ENCODE results near the gene CEBPB.
"Not testable (repeated sequence)": the region's sequence is repeated elsewhere in the genome, so short reads cannot be mapped to it uniquely, and the experiment has no call there.

CEBPB gene

GRCh38 chr20:50194422-50194830 is 3.8 kb downstream of the CEBPB start:
- no peak for DNase-seq
- peak overlapping the region; percentile 62 for H3K27ac Mint-ChIP-seq
- peaks cover 13% of the 10 kb centered on the region for H3K36me3 Mint-ChIP-seq (ENCODE audit: low read depth)

DNA sequence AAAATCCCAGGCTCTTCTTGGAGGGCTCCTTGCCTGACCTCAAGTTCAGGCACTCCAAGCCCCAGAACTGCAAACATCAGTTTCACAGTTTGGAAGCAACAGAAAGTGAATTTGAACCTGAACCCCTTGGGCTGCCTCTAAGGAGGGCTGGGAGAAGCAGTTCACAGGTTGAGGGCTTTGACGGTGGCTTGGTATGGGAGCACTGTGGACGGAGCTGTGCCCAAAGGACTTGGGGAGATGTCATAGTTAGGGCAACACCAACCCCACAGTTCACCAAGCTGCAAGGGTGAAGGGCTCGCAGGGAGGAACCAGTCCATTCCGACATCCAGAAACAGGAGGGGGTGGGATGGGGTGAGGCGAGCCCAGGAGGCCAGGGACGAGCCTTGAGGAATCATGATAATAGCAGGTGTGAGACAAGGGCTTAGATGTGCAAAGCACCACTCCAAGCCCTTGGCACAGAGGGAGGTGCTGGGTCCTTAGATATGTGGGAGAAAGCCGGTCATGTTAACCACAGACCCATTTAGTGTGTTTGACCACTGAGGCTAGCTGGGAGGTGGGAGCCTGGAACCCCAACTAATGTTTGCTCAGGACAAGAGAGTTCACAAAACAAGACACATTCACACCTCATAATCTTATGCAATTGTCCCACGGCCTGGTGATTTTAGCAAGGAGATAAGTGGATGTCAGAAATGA is 4.3 kb downstream of the CEBPB start:
- peak overlapping the region; percentile 62 for H3K27ac Mint-ChIP-seq
- H3K27me3 Mint-ChIP-seq = no peaks in the 10 kb centered on the region
- ATAC-seq (no peak), DNase-seq (no peak)
- no peak overlapping the region for H3K4me3 Mint-ChIP-seq
- H3K4me1 Mint-ChIP-seq = peaks cover 22% of the 10 kb centered on the region
- H3K9me3 Mint-ChIP-seq = no peaks in the 10 kb centered on the region
- H3K36me3 Mint-ChIP-seq (ENCODE audit: low read depth) = peaks cover 13% of the 10 kb centered on the region

More at GRCh38 chr20:50194422-50194830, 3.8 kb downstream of the CEBPB start:
- ATAC-seq = no peak
- Mint-ChIP-seq H3K4me1 (peaks cover 22% of the 10 kb centered on the region), H3K9me3 (no peaks in the 10 kb centered on the region), H3K4me3 (peak overlapping the region; percentile 91), H3K27me3 (no peaks in the 10 kb centered on the region)

- no peak for DNase-seq
- no peaks in the 10 kb centered on the region for H3K9me3 Mint-ChIP-seq
- H3K4me1 Mint-ChIP-seq = peaks cover 22% of the 10 kb centered on the region
- peaks cover 13% of the 10 kb centered on the region for H3K36me3 Mint-ChIP-seq (ENCODE audit: low read depth)
- ATAC-seq = no peak
- no peak overlapping the region for H3K4me3 Mint-ChIP-seq
- H3K27me3 Mint-ChIP-seq = no peaks in the 10 kb centered on the region
- H3K27ac Mint-ChIP-seq = no peak overlapping the region
Measured at GRCh38 chr20:50195524-50196120, 5.0 kb downstream of the CEBPB start.

- no peak overlapping the region for H3K27ac Mint-ChIP-seq
Measured at GRCh38 chr20:50196248-50196647, 5.6 kb downstream of the CEBPB start.

DNA sequence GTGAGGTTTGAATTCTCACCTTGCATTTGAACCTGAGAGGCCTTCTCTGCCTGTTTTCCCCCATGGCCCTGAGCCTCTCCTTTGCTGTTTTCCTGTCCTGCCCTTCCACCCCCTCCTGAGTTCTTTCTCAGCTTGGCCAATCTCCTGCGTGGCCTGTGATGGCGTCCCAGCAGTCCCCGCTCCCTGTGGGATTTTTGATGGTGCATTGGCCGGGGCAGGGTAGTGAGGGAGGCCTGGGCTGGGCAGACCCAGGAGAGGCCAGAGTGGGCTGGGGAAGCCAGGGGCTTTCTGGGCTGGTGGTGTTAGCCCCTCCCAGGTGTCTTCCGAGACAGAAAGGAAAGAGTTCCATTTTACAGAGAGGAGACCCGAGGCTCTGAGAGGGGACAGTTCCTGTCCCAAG is 6.3 kb downstream of the CEBPB start:
- DNase-seq (no peak), ATAC-seq (no peak)
- H3K9me3 Mint-ChIP-seq = no peaks in the 10 kb centered on the region
- H3K4me1 Mint-ChIP-seq = peaks cover 22% of the 10 kb centered on the region
- H3K36me3 Mint-ChIP-seq (ENCODE audit: low read depth) = peaks cover 13% of the 10 kb centered on the region
- H3K27me3 Mint-ChIP-seq = no peaks in the 10 kb centered on the region
- no peak overlapping the region for H3K4me3 Mint-ChIP-seq
- H3K27ac Mint-ChIP-seq = no peak overlapping the region

More at GRCh38 chr20:50196248-50196647, 5.6 kb downstream of the CEBPB start:
- H3K27me3 Mint-ChIP-seq = no peaks in the 10 kb centered on the region
- peaks cover 13% of the 10 kb centered on the region for H3K36me3 Mint-ChIP-seq (ENCODE audit: low read depth)
- H3K9me3 Mint-ChIP-seq = no peaks in the 10 kb centered on the region
- DNase-seq (no peak), ATAC-seq (no peak)
- no peak overlapping the region for H3K4me3 Mint-ChIP-seq
- peaks cover 22% of the 10 kb centered on the region for H3K4me1 Mint-ChIP-seq

DNA sequence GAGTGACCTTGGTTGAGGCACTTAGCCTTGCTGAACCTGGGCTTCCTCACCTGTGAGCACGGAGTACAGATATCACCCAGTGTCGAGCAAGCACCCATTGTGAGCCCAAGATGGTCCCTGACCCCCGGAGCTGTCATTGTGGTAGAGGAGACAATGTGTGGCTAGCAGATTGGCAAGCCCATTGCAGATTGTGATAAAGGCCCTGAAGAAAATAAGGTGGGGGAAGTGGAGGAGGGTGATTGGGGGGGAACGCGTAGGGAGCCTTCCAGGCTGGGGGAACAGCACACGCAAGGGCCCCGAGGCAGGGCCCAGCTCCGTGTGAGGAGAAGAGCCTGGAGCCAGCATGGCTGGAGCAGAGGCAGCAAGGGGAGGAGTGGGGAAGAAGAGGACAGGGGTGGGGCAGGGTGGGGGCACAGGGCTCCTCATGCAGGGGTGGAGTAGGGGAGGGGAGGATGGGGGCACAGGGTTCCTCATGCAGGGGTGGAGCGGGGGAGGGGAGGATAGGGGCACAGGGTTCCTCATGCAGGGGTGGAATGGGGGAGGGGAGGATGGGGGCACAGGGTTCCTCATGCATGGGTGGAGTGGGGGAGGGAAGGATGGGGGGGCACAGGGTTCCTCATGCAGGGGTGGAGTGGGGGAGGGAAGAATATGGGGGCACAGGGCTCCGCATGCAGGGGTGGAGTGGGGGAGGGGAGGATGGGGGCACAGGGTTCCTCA is 7.0 kb downstream of the CEBPB start:
- Mint-ChIP-seq H3K27ac (no peak overlapping the region), H3K4me1 (peaks cover 18% of the 10 kb centered on the region), H3K36me3 (ENCODE audit: low read depth) (peaks cover 8% of the 10 kb centered on the region), H3K4me3 (no peak overlapping the region), H3K27me3 (no peaks in the 10 kb centered on the region), H3K9me3 (no peaks in the 10 kb centered on the region)
- DNase-seq (no peak), ATAC-seq (no peak)

DNA sequence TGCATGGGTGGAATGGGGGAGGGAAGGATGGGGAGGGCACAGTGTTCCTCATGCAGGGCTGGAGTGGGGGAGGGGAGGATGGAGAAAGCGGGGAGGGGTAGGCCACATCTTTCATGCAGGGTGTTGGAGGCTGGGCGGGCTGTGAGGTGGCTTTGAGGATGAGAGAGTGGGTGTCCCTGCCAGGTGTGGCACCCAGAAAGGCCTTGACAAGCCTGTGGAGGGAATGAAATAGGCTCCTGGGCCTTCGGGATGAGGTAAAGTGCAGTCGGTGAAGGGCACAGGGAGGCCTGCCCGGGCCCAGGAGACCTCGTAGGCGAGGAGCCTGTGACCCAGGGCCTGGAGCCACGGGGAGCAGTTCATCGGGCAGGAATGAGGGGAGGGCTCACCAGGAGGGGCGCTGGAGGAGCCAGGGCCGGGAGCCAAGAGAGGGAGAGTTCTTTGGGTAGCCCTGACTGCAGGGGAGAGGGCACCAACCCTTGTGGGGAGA is 7.6 kb downstream of the CEBPB start:
- H3K4me1 Mint-ChIP-seq = peaks cover 12% of the 10 kb centered on the region
- H3K27ac Mint-ChIP-seq = no peak overlapping the region
- DNase-seq (no peak), ATAC-seq (no peak)
- H3K9me3 Mint-ChIP-seq = no peaks in the 10 kb centered on the region
- H3K4me3 Mint-ChIP-seq = no peak overlapping the region
- H3K27me3 Mint-ChIP-seq = no peaks in the 10 kb centered on the region
- H3K36me3 Mint-ChIP-seq (ENCODE audit: low read depth) = peaks cover 3% of the 10 kb centered on the region

GRCh38 chr20:50198716-50199115 is 8.1 kb downstream of the CEBPB start:
- H3K27ac Mint-ChIP-seq = no peak overlapping the region
- H3K4me3 Mint-ChIP-seq = no peak overlapping the region
- H3K27me3 Mint-ChIP-seq = no peaks in the 10 kb centered on the region
- DNase-seq (no peak), ATAC-seq (no peak)
- peaks cover 3% of the 10 kb centered on the region for H3K36me3 Mint-ChIP-seq (ENCODE audit: low read depth)
- H3K9me3 Mint-ChIP-seq = peaks cover 3% of the 10 kb centered on the region
- peaks cover 8% of the 10 kb centered on the region for H3K4me1 Mint-ChIP-seq

DNA sequence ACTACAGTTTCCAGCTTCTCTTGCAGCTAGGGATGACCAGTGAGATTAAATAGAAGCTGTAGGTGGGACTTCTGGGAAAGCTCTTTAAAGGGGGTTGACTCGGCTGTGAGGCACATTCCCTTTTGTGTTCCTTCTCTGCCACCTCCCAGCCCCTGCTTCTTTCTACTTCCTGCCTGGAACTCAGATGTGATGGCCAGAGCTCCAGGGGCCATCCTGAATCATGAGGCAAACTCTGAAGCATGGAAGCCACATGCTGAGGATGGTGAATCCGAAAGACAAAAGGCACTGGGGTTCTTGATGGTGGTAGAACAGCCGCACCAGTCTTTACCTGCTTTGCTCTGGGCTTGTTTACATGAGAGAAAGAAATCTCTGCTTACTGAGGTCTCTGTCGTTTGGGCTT is 9.1 kb downstream of the CEBPB start:
- peaks cover 2% of the 10 kb centered on the region for H3K4me1 Mint-ChIP-seq
- no peak for ATAC-seq
- H3K27ac Mint-ChIP-seq = no peak overlapping the region
- H3K9me3 Mint-ChIP-seq = peaks cover 8% of the 10 kb centered on the region
- no peak for DNase-seq
- no peak overlapping the region for H3K4me3 Mint-ChIP-seq
- no peaks in the 10 kb centered on the region for H3K27me3 Mint-ChIP-seq
- no peaks in the 10 kb centered on the region for H3K36me3 Mint-ChIP-seq (ENCODE audit: low read depth)

GRCh38 chr20:50200482-50201104 is 10.0 kb downstream of the CEBPB start:
- no peaks in the 10 kb centered on the region for H3K36me3 Mint-ChIP-seq (ENCODE audit: low read depth)
- no peak for DNase-seq
- no peak overlapping the region for H3K4me3 Mint-ChIP-seq
- no peaks in the 10 kb centered on the region for H3K27me3 Mint-ChIP-seq
- H3K27ac Mint-ChIP-seq = no peak overlapping the region
- no peaks in the 10 kb centered on the region for H3K4me1 Mint-ChIP-seq
- H3K9me3 Mint-ChIP-seq = peaks cover 8% of the 10 kb centered on the region
- ATAC-seq = no peak

DNA sequence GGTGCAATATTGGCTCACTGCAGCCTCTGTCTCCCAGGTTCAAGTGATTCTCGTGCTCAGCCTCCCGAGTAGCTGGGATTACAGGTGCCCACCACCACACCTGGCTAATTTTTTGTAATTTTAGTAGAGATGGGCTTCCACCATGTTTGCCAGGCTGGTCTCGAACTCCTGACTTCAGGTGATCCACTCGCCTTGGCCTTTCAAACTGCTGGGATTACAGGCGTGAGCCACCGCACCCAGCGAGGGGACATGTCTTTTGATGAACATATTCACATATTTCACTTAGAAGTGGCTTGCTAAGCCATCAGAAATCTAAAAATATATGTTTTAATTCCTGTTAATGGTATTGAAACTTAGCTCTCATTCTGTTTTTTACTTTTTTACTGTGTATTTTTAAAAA is 11.1 kb downstream of the CEBPB start:
- H3K27me3 Mint-ChIP-seq; ATAC-seq; DNase-seq; H3K4me1 Mint-ChIP-seq; H3K4me3 Mint-ChIP-seq; H3K9me3 Mint-ChIP-seq; H3K36me3 Mint-ChIP-seq (ENCODE audit: low read depth); H3K27ac Mint-ChIP-seq: not testable (repeated sequence)

- DNase-seq = no peak
- no peaks in the 10 kb centered on the region for H3K27me3 Mint-ChIP-seq
- no peaks in the 10 kb centered on the region for H3K36me3 Mint-ChIP-seq (ENCODE audit: low read depth)
- no peak overlapping the region for H3K4me3 Mint-ChIP-seq
- no peaks in the 10 kb centered on the region for H3K4me1 Mint-ChIP-seq
- H3K27ac Mint-ChIP-seq = no peak overlapping the region
- ATAC-seq = no peak
- peaks cover 8% of the 10 kb centered on the region for H3K9me3 Mint-ChIP-seq
Measured at GRCh38 chr20:50202677-50203076, 12.0 kb downstream of the CEBPB start.

DNA sequence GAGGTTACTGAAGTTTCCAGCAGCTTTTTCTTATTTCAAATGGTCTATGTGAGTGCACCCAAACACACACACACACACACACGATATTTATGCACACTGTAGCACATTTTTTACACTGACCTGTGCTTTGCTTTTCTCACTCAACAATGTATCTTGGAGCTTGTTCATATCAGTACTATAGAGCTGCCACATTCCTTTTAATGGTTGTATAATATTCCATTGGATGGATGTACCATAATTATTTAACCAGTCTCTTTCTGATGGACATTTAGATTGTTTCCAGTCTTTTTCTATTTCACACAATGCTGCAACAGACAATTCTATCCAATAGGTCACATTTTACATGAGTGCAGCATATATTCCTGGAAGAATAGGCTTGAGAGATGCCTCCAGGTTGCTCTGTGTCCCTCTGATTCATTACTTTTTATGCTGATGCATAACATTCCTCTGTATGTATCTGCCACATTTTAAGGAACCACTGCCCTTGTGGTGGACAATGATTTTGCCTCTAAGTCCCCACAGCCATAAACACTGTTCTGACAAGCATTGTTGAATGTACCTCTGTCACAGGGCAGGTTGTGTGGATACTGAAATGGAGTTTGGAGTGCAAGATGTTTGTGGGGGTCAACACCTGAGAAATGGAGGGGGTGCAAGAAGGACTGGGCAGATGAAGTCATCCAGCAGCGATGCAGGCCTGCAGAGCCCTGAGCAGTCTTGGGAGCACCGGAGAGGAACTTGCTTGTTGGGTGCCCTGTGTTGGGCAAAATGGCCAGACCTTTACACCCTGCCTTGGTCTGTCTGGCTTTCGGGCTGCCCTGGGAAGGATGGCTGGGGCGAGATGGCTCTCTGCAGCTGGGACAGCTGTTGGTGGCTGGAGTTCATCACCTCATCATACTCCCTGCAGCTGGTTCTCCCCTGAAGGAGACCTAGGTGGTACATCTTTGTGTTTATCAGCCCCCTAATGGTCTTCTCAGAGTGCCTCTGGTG is 13.6 kb downstream of the CEBPB start:
- Mint-ChIP-seq H3K9me3 (peaks cover 8% of the 10 kb centered on the region), H3K27ac (no peak overlapping the region), H3K4me3 (no peak overlapping the region), H3K27me3 (no peaks in the 10 kb centered on the region), H3K4me1 (no peaks in the 10 kb centered on the region), H3K36me3 (ENCODE audit: low read depth) (no peaks in the 10 kb centered on the region)
- ATAC-seq (no peak), DNase-seq (no peak)

GRCh38 chr20:50207026-50207425 is 16.4 kb downstream of the CEBPB start:
- DNase-seq = no peak
- Mint-ChIP-seq H3K36me3 (ENCODE audit: low read depth) (no peaks in the 10 kb centered on the region), H3K27me3 (no peaks in the 10 kb centered on the region), H3K27ac (no peak overlapping the region), H3K4me1 (peaks cover 7% of the 10 kb centered on the region), H3K4me3 (no peak overlapping the region), H3K9me3 (peaks cover 8% of the 10 kb centered on the region)
- ATAC-seq = no peak
